Urinary bladder (tissue), 4 donors: ENCODE measurements around the gene GRIN1. TPM values are rescaled to one million over a fixed set of nuclear protein-coding genes. Genes with fewer than 3 reads are reported as not detected.
A peak's percentile ranks its signal among the peaks of the same experiment; 100 is the strongest.

Experiments used
- DNase-seq: peaks from one replicate; pipeline ENCODE4 v3.0.0-alpha.2; 2015; ENCODE audit errors: extremely low spot score
- H3K27ac ChIP-seq: one replicate; pipeline ENCODE4 v1.5.1; 2013; ENCODE audit warnings: low read depth, mild to moderate bottlenecking, moderate library complexity
- H3K36me3 ChIP-seq: one replicate; pipeline ENCODE4 v1.6.1; 2013; ENCODE audit warnings: mild to moderate bottlenecking, moderate library complexity; ENCODE audit not compliant: insufficient read depth
- H3K4me1 ChIP-seq: one replicate; pipeline ENCODE4 v1.6.1; 2013; ENCODE audit warnings: mild to moderate bottlenecking, moderate library complexity; ENCODE audit not compliant: insufficient read depth
- H3K4me3 ChIP-seq: one replicate; pipeline ENCODE4 v1.5.1; 2013; ENCODE audit warnings: low read depth, low read length
- WGBS: extraction: QIAGEN DNeasy Blood & Tissue Kit; methylation state at CpG from one replicate; pipeline ENCODE4 v1.1.7; 2013; 5-methylcytosine and 5-hydroxymethylcytosine counted together
- polyA plus RNA-seq: library from polyadenylated mRNA; stranded (reverse); fragments of 200-250 nt; gene quantifications from one replicate; pipeline ENCODE4 v1.2.3, GENCODE V29; 2013
- total RNA-seq: library from RNA; depleted of rRNA; stranded (reverse); fragments of >200 nt; gene quantifications from one replicate; pipeline ENCODE4 v1.2.3, GENCODE V29; 2014
- donor health status: healthy with polysubstance abuse.
- donor health status: healthy.

Gene GRIN1
- total and polyA plus RNA-seq, 2 donors = 0.18 to 0.26 TPM

DNA sequence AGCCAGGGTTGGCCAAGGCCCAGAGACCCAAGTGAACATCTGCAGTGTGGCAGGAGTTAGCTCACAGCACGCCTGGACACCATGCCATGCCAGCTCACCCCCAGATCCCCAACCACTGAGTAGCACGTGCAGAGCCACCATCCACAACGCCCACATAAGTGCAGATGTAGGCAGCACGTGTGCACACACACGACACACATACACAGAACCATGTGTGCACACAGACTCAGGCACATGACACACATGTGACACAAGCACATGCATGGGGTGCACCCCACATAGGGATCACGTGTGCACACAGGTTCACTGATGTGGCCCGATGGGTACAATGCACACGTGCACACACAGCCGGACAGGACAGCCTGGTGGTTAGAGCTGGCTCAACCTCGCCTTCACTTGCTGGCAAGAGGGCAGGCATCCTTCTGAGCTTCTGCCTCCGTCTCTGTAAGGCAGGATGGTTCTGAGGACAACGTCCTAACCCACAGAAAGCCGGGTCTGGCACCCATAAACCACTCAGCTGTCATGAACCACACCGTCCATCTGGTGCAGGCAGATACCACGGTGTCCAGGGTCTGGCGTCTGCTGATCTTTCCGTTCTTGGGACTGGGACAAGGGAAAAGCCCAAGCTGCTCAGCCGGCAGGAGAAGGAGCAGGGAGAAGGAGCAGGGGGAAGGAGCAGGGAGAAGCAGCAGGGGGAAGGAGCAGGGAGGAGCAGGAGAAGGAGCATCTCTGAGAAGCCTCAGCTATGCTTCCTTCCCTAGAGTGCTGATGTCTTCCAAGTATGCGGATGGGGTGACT lies 18.9 kb downstream of the GRIN1 start:
- no peak overlapping the region for H3K27ac ChIP-seq
- H3K36me3 ChIP-seq = no peaks in the 10 kb centered on the region
- no peak for DNase-seq
- WGBS = 59% methylated on average over 19 of the region's 19 CpGs
- no peak overlapping the region for H3K4me3 ChIP-seq
- peaks cover 1% of the 10 kb centered on the region for H3K4me1 ChIP-seq

DNA sequence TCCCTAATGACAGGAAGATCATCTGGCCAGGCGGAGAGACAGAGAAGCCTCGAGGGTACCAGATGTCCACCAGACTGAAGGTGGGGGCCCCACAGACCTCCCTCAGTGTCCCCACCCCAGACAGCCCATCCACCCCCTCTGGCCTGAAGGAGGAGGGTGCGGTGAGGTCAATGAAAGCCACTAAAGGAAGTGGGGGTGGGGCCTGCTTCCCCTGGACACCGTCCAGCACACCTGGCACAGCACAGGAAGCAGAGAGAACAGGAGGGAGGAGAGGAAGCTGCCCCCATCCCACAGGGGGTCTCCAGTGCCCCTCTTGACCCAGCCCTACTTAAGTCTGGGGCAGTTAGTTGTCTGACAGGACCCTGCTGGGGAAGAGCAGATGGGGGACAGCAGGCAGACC lies 19.7 kb downstream of the GRIN1 start:
- Histone ChIP-seq H3K36me3 (no peaks in the 10 kb centered on the region), H3K27ac (no peak overlapping the region), H3K4me1 (peaks cover 1% of the 10 kb centered on the region), H3K4me3 (no peak overlapping the region)
- WGBS = 48% methylated on average over 4 of the region's 4 CpGs
- DNase-seq = no peak

DNA sequence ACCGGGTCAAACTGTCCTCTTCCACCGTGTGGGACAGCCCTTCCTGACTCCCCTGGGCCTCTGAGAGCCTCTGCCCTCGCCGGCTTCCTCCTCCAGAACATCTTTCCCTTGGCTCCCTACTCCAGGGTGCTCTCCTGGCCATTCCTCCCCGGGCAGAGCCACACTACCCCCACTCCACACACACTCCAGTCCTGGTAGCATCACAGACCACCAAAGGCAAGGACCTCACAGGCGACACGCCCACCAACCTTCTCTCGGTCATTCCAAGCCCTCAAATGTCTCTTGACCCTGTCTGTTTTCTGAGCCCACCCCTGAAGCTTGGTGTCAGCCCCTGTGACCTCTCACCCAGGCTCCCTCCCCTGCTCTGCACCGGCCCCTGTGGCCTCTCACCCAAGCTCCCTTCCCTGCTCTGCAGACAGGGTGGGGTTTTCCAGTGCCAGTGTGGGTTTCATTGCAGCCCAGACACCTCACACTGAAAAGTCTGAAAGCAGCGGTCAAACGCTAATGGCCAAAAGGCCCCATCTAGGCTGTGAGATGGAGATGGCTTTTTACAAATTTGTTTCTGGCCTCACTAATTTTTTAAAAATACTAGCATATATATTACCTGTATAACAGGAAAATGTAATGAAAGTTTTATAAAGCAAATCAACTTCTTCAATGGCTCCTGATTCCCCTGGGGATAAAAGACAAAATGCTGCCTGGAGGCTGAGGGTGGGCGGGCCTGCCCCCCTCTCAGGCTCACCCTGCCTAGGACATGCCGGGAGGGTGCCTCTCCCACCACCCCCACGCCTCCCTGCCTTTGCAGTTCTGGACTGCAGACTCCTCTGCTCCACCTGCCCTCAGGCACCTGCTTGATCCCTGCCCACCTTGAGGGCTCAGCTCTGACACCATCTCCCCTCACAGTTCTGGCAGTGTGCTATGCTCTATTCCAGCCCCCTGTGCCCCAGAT lies 20.4 kb downstream of the GRIN1 start:
- Histone ChIP-seq H3K4me1 (peaks cover 1% of the 10 kb centered on the region), H3K36me3 (no peaks in the 10 kb centered on the region), H3K4me3 (no peak overlapping the region), H3K27ac (no peak overlapping the region)
- no peak for DNase-seq
- 40% methylated on average over 14 of the region's 14 CpGs for WGBS

DNA sequence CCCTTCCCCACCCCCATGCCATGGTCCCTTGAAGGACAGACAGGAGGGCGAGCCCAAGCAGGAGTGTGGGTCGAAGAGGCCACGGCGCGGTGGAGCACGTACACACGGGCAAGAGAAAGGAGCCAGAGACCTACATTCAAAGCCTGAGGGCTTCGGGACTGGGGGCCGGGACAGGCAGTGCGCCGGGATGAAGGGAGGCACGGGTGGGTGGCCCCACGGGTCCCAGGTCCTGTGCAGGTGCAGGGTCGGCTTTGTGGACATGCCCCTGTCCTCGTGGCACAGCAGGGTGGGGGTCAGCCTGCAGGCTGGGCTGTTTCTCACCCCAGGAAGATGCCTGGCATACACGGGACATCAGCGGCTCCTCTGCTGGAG lies 21.1 kb downstream of the GRIN1 start:
- H3K36me3 ChIP-seq = no peaks in the 10 kb centered on the region
- H3K4me1 ChIP-seq = peaks cover 1% of the 10 kb centered on the region
- no peak for DNase-seq
- WGBS = 65% methylated on average over 17 of the region's 17 CpGs
- H3K4me3 ChIP-seq = no peak overlapping the region
- no peak overlapping the region for H3K27ac ChIP-seq

DNA sequence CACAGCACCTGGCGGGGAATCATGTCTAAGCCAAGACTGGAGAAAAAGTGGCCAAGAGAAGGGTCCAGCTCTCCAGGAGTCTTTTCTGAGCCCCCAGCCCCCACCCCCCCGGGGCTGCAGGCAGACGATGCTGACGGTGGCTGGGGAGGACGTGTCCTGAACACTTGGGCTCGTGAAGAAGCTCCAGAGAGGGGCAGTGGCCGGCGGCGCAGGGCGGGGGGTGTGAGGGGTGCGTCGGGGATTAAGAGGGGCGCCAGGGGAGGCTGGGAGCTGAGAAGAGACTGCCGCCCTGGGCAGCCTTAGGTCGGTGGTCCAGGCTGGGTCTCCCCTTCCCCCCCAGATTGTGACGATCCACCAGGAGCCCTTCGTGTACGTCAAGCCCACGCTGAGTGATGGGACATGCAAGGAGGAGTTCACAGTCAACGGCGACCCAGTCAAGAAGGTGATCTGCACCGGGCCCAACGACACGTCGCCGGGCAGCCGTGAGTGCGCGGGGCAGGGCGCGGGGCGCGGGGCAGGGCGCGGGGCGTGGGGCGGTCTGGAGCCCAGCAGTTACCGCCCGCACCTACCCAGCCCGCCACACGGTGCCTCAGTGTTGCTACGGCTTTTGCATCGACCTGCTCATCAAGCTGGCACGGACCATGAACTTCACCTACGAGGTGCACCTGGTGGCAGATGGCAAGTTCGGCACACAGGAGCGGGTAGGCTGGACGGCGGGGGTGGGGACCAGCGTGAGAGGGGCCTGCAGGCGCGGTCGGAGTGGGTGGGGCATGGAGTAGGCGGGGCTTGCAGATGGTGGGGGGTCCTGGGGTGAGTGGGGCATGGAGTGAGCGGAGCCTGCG lies 22.0 kb downstream of the GRIN1 start:
- H3K27ac ChIP-seq = no peak overlapping the region
- H3K4me1 ChIP-seq = peaks cover 1% of the 10 kb centered on the region
- WGBS = 35% methylated on average over 56 of the region's 56 CpGs
- DNase-seq = no peak
- no peak overlapping the region for H3K4me3 ChIP-seq
- no peaks in the 10 kb centered on the region for H3K36me3 ChIP-seq

DNA sequence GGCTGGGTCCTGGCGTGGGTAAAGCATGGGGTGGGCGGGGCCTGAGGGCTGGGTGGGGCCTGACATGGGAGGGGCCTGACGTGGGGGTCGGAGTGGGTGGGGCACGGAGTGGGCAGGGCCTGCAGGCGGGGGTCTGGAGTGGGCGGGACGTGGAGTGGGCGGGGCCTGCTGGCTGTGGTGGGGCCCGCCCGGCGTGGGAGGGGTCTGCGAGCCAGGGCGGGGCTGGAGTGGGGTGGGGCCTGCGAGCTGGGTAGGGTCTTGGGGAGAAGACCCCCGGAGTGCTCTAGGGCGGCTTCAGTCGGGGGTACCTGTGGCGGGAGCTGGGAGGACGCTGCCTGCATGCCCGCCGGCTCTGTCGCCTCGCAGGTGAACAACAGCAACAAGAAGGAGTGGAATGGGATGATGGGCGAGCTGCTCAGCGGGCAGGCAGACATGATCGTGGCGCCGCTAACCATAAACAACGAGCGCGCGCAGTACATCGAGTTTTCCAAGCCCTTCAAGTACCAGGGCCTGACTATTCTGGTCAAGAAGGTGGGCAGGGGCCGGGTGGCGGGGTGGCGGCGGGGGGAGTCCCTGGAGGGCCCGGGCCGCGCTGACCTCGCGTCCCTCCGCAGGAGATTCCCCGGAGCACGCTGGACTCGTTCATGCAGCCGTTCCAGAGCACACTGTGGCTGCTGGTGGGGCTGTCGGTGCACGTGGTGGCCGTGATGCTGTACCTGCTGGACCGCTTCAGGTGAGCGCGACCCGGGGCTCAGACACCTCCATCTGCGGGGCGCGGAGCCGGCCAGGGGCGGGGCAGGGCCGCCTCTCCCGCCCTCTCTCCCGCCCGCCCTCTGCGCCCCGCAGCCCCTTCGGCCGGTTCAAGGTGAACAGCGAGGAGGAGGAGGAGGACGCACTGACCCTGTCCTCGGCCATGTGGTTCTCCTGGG lies 22.9 kb downstream of the GRIN1 start:
- H3K27ac ChIP-seq = no peak overlapping the region
- no peak overlapping the region for H3K4me3 ChIP-seq
- no peaks in the 10 kb centered on the region for H3K36me3 ChIP-seq
- DNase-seq = no peak
- peaks cover 1% of the 10 kb centered on the region for H3K4me1 ChIP-seq
- WGBS = 4% methylated on average over 69 of the region's 71 CpGs

DNA sequence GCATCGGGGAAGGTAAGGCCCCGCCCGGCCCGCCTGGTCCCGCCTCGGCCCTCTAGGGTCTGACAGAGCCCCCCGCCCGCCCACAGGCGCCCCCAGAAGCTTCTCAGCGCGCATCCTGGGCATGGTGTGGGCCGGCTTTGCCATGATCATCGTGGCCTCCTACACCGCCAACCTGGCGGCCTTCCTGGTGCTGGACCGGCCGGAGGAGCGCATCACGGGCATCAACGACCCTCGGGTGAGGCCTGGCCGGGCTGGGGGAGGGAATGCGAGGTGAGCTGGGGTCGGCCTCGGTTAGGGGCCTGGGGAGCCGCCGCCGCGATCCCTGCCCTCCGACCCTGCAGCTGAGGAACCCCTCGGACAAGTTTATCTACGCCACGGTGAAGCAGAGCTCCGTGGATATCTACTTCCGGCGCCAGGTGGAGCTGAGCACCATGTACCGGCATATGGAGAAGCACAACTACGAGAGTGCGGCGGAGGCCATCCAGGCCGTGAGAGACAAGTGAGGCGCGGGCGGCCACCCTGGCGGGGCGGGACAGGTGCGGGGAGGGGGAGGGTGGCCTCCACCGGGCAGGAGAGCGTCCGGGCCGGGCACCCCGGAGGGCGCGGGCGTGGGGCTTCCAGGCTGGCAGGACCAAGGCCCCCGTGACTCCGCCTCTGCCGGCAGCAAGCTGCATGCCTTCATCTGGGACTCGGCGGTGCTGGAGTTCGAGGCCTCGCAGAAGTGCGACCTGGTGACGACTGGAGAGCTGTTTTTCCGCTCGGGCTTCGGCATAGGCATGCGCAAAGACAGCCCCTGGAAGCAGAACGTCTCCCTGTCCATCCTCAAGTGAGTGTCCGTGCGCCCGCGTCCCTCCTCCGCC lies 23.8 kb downstream of the GRIN1 start:
- Histone ChIP-seq H3K4me3 (peak overlapping the region; percentile 17), H3K27ac (no peak overlapping the region), H3K4me1 (peaks cover 1% of the 10 kb centered on the region), H3K36me3 (no peaks in the 10 kb centered on the region)
- WGBS = 5% methylated on average over 74 of the region's 74 CpGs
- no peak for DNase-seq

DNA sequence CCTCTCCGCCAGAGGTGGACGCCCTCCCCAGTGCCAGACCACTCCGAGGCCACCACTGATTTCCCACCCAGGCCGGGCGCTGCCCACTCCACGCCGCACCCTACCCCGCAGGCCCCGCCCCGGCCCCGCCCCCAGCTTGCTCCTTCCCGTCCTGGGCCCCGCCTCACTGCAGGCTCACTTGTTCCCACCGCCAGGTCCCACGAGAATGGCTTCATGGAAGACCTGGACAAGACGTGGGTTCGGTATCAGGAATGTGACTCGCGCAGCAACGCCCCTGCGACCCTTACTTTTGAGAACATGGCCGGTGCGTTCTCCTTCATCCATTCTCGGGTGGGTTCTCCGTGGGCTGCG lies 24.4 kb downstream of the GRIN1 start:
- no peaks in the 10 kb centered on the region for H3K36me3 ChIP-seq
- no peak overlapping the region for H3K27ac ChIP-seq
- no peak for DNase-seq
- peaks cover 1% of the 10 kb centered on the region for H3K4me1 ChIP-seq
- WGBS = 29% methylated on average over 26 of the region's 26 CpGs
- H3K4me3 ChIP-seq = peak overlapping the region; percentile 17

DNA sequence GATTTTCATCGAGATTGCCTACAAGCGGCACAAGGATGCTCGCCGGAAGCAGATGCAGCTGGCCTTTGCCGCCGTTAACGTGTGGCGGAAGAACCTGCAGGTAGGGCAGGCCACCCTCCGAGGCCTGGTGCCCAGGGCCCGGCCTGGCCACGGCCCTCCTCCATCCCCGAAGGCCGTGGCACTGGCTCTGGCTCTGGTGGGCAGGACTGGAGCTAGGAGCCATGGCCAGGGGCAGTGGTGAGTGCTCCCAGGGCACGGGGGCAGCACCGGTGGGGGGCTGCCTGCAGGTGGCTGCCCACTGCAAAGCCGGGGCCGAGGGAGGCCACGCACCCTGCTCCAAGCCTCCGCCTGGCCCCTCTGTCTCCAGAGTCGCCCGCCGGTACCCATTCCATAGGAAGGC lies 24.9 kb downstream of the GRIN1 start:
- H3K27ac ChIP-seq = no peak overlapping the region
- no peaks in the 10 kb centered on the region for H3K36me3 ChIP-seq
- H3K4me3 ChIP-seq = no peak overlapping the region
- DNase-seq = no peak
- 80% methylated on average over 22 of the region's 22 CpGs for WGBS
- peaks cover 1% of the 10 kb centered on the region for H3K4me1 ChIP-seq

DNA sequence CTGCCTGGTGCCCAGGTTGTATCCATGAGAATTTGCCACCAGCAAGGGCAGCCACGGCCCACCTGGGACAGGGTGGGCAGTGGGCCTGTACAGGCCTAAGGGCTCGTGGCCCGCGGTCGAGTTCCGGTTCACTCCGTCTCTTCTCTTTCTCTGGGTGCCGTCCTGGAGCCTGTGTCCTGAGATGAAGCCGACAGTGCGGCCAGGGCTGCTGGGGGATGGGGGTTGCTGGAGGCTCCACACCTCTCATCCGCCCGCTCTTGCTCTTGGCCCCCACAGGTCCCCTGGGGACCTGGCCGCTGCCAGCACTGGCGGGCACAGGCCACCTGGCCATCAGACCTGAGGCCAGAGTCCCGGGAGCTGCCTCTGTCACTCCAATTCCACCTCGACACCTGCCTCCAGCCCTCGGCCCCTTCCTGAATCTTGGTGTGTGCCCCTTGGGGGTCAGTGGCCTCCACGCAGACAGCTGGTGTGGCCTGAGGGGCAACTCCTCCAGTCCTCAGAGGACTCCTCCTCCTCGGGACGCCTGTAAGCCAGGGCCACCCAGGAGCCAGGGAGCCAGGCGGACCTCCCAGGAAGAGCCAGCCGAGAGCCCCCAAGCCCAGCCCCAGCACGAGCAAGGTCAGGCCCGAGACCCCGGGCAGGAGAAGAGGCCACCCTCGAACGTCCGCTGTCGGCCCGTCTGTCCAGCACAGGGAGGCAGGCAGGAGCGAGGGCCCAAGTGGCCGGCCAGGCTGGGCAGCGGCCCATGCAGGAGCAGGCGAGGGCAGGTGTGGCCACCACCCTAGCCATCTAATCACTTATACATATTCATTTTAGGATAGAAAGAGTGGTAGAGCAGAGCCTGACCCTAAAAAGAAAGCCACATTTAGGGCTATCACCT lies 25.7 kb downstream of the GRIN1 start:
- Histone ChIP-seq H3K4me3 (no peak overlapping the region), H3K4me1 (peaks cover 4% of the 10 kb centered on the region), H3K36me3 (no peaks in the 10 kb centered on the region), H3K27ac (no peak overlapping the region)
- DNase-seq = no peak
- whole genome bisulfite sequencing = 69% methylated on average over 34 of the region's 34 CpGs

DNA sequence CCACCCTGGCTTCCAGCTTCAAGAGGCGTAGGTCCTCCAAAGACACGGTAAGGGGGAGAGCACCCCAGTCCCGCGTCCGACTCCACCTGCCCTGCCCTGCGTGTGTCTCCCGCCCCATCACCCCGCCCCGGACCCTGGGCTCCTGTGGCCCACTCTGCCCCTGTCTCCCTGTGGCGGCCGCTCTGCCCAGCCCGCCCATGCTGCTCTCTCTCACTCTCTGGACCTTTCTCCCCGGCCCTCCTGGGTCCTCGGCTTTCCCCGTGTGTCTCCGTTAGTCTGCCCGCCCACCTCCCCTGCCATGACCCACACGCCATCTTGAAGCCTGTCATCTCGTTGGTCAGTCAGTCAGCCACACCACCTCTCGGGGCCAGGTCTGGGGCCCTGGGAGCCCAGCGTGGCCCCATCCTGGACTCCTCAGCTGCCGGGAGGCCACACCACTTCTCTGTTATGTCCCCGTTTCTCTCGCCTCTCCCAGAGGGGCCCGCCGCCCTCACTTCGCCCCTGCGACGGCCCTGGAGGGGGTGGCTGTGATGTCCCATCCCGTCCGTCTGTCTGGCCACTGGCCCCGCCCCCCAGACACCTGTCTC lies 26.4 kb downstream of the GRIN1 start:
- H3K27ac ChIP-seq = no peak overlapping the region
- no peak for DNase-seq
- no peaks in the 10 kb centered on the region for H3K36me3 ChIP-seq
- 81% methylated on average over 32 of the region's 32 CpGs for WGBS
- H3K4me3 ChIP-seq = no peak overlapping the region
- peaks cover 4% of the 10 kb centered on the region for H3K4me1 ChIP-seq
